ENCODE data around the gene OMD.

DNA sequence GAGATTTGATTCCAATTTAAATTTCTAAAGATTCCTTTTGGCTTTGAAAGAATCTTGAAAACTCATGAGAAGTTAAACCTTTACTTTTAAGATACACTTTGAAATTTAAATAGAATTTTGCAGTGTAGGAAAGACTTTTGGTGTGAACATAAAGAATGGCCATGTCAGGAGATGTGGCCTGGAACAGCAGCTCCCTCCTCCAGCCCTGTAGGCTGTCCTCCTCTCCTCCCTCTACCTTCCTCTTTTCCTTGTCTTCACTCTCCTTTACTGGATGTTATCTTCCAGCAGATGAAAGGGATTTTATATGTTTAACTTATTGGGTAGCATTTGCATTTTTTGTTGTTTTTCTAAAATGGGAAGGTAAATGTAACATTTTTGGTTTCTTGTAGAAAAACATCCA lies 39.1 kb upstream of the OMD start:
- no peak for TF ChIP-seq TEAD4 (IDR thresholded peaks at IDR 0.05; ENCODE audit: borderline replicate concordance, insufficient read depth)
- TF ChIP-seq, protein P1, sequence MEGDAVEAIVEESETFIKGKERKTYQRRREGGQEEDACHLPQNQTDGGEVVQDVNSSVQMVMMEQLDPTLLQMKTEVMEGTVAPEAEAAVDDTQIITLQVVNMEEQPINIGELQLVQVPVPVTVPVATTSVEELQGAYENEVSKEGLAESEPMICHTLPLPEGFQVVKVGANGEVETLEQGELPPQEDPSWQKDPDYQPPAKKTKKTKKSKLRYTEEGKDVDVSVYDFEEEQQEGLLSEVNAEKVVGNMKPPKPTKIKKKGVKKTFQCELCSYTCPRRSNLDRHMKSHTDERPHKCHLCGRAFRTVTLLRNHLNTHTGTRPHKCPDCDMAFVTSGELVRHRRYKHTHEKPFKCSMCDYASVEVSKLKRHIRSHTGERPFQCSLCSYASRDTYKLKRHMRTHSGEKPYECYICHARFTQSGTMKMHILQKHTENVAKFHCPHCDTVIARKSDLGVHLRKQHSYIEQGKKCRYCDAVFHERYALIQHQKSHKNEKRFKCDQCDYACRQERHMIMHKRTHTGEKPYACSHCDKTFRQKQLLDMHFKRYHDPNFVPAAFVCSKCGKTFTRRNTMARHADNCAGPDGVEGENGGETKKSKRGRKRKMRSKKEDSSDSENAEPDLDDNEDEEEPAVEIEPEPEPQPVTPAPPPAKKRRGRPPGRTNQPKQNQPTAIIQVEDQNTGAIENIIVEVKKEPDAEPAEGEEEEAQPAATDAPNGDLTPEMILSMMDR (IDR thresholded peaks at IDR 0.05): no peak
- TF ChIP-seq EP300 (IDR thresholded peaks at IDR 0.05; ENCODE audit: borderline replicate concordance in 1 of 2, low read depth in 1 of 2, low read length in 1 of 2): no peak
- no peak for TF ChIP-seq EZH2phosphoT487 (IDR thresholded peaks at IDR 0.05; ENCODE audit: borderline replicate concordance, low read depth)
- no peak for TF ChIP-seq RFX5 (IDR thresholded peaks at IDR 0.05; ENCODE audit: low read length)

Data from SK-N-SH (cell line).